ENCODE measurements around the gene AHRR. TPM values are rescaled to one million over a fixed set of nuclear protein-coding genes. Genes with fewer than 3 reads are reported as not detected.

Gene AHRR
- total RNA-seq, 1 donor from 2014 or later, result 2.6 TPM

- H3K36me3 ChIP-seq (ENCODE audit: control insufficient read depth, insufficient read depth, low read length), result no peaks in the 10 kb centered on the region
- H3K4me3 ChIP-seq (ENCODE audit: low read depth, low read length), result no peak overlapping the region
- TF ChIP-seq CTCF (IDR thresholded peaks at IDR 0.05; ENCODE audit: insufficient read depth, low read length, poor library complexity, severe bottlenecking), result no peak
- peaks cover 42% of the 10 kb centered on the region for H3K27me3 ChIP-seq (ENCODE audit: control insufficient read depth, insufficient read depth, low read length)
- no peak for DNase-seq (ENCODE audit: low read depth)
Measured at GRCh38 chr5:477871-478270, 156.4 kb downstream of the AHRR start.

- Histone ChIP-seq H3K4me3 (ENCODE audit: low read depth, low read length) (no peak overlapping the region), H3K36me3 (ENCODE audit: control insufficient read depth, insufficient read depth, low read length) (no peaks in the 10 kb centered on the region), H3K27me3 (ENCODE audit: control insufficient read depth, insufficient read depth, low read length) (peaks cover 42% of the 10 kb centered on the region)
- TF ChIP-seq CTCF (IDR thresholded peaks at IDR 0.05; ENCODE audit: insufficient read depth, low read length, poor library complexity, severe bottlenecking), result no peak
- DNase-seq (ENCODE audit: low read depth), result no peak
Measured at GRCh38 chr5:478369-478981, 157.0 kb downstream of the AHRR start.

- H3K36me3 ChIP-seq (ENCODE audit: control insufficient read depth, insufficient read depth, low read length), result no peaks in the 10 kb centered on the region
- TF ChIP-seq CTCF (IDR thresholded peaks at IDR 0.05; ENCODE audit: insufficient read depth, low read length, poor library complexity, severe bottlenecking), result no peak
- peaks cover 42% of the 10 kb centered on the region for H3K27me3 ChIP-seq (ENCODE audit: control insufficient read depth, insufficient read depth, low read length)
- DNase-seq (ENCODE audit: low read depth), result no peak
- H3K4me3 ChIP-seq (ENCODE audit: low read depth, low read length), result no peak overlapping the region
Measured at GRCh38 chr5:478982-479535, 157.5 kb downstream of the AHRR start.

GRCh38 chr5:479566-480319 lies 158.2 kb downstream of the AHRR start:
- Histone ChIP-seq H3K27me3 (ENCODE audit: control insufficient read depth, insufficient read depth, low read length) (peaks cover 44% of the 10 kb centered on the region), H3K36me3 (ENCODE audit: control insufficient read depth, insufficient read depth, low read length) (no peaks in the 10 kb centered on the region), H3K4me3 (ENCODE audit: low read depth, low read length) (no peak overlapping the region)
- DNase-seq (ENCODE audit: low read depth), result no peak
- TF ChIP-seq CTCF (IDR thresholded peaks at IDR 0.05; ENCODE audit: insufficient read depth, low read length, poor library complexity, severe bottlenecking), result no peak

- no peak overlapping the region for H3K4me3 ChIP-seq (ENCODE audit: low read depth, low read length)
- H3K36me3 ChIP-seq (ENCODE audit: control insufficient read depth, insufficient read depth, low read length), result no peaks in the 10 kb centered on the region
- no peak for TF ChIP-seq CTCF (IDR thresholded peaks at IDR 0.05; ENCODE audit: insufficient read depth, low read length, poor library complexity, severe bottlenecking)
- peaks cover 29% of the 10 kb centered on the region for H3K27me3 ChIP-seq (ENCODE audit: control insufficient read depth, insufficient read depth, low read length)
- no peak for DNase-seq (ENCODE audit: low read depth)
Measured at GRCh38 chr5:481347-481746, 159.8 kb downstream of the AHRR start.
